ENCODE data around the gene BRF1.

The BRF1 gene

DNA sequence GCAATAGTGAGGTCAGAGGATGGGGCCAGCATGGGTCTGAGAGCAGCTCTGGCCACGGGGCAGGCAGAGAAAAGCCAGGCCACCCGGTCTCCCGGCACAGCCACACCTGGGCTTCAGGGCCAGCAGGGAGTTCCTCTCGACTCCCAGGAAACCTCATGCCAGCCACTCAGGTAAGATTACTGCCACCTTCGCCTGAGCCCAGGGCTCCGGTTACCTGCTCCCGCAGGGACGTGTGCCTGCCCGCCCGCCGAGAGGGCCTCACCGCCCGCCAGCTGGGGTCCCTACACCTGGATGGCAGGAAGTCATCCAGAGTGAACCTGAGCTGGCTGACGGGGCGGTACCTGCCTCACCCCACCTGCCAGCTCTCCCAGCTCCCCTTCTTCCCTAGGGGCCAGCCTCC is 139.5 kb downstream of the BRF1 start:
- DNase-seq (ENCODE audit: low spot score) = no peak
- TF ChIP-seq, protein P1, sequence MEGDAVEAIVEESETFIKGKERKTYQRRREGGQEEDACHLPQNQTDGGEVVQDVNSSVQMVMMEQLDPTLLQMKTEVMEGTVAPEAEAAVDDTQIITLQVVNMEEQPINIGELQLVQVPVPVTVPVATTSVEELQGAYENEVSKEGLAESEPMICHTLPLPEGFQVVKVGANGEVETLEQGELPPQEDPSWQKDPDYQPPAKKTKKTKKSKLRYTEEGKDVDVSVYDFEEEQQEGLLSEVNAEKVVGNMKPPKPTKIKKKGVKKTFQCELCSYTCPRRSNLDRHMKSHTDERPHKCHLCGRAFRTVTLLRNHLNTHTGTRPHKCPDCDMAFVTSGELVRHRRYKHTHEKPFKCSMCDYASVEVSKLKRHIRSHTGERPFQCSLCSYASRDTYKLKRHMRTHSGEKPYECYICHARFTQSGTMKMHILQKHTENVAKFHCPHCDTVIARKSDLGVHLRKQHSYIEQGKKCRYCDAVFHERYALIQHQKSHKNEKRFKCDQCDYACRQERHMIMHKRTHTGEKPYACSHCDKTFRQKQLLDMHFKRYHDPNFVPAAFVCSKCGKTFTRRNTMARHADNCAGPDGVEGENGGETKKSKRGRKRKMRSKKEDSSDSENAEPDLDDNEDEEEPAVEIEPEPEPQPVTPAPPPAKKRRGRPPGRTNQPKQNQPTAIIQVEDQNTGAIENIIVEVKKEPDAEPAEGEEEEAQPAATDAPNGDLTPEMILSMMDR (IDR thresholded peaks at IDR 0.05; ENCODE audit: extremely low read depth, insufficient read depth, missing control alignments) = no peak
- in situ Hi-C loops (cut with MboI; ENCODE audit: low pct_unique_long_range_greater_than_20kb, low sequenced_read_pairs, unreplicated experiment) = no loop called here

DNA sequence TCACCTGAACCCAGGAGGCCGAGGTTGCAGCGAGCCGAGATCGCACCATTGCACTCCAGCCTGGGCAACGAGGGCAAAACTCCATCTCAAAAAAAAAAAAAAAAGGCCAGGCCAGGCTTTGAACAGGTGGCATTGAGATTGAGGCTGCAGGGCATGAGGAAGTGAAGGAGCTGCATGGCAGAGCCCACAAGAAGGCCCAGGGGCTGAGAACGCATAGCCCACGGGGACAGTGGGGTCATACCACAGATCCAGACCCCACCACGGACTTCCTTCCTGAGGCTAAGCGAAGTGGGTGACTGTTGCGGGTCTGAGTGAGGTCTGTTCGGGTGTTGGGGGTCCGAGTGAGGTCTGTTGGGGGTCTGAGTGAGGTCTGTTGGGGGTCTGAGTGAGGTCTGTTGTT is 140.0 kb downstream of the BRF1 start:
- DNase-seq (ENCODE audit: low spot score) = no peak
- TF ChIP-seq, protein P1 (IDR thresholded peaks at IDR 0.05; ENCODE audit: extremely low read depth, insufficient read depth, missing control alignments) = no peak
- in situ Hi-C loops (cut with MboI; ENCODE audit: low pct_unique_long_range_greater_than_20kb, low sequenced_read_pairs, unreplicated experiment) = no loop called here

DNA sequence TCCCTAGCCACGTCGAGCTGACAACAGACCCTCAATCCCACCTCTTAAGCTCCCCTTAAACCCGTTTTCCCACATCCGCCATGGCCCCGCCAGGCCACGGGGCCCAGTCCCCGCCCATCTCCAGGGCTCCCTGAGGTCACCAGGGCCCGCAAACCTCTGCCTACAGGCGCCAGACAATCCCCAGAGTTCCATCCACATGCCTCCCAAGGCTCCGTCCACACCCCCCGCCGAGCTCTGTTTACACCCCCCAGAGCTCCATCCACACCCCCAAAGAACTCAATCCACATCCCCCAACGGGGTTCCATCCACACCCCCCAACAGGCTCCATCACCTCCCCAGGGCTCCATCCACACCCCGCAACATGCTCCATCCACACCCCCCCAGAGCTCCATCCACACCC is 141.5 kb downstream of the BRF1 start:
- TF ChIP-seq, protein P1 (IDR thresholded peaks at IDR 0.05; ENCODE audit: extremely low read depth, insufficient read depth, missing control alignments) = no peak
- DNase-seq (ENCODE audit: low spot score) = no peak
- in situ Hi-C loops (cut with MboI; ENCODE audit: low pct_unique_long_range_greater_than_20kb, low sequenced_read_pairs, unreplicated experiment) = no loop called here

Measured in GM13977 (cell line).